ENCODE measurements around the gene MORC4.

GRCh38 chrX:106939566-106939965 lies 60.4 kb downstream of the MORC4 start:
- no peak for TF ChIP-seq CTCF (IDR thresholded peaks at IDR 0.05; ENCODE audit: low read depth, low read length)
- no peak for TF ChIP-seq EZH2phosphoT487 (IDR thresholded peaks at IDR 0.05; ENCODE audit: low read depth)

Data from OCI-LY3 (cell line).